Ammon's horn (tissue), 1 donor: ENCODE measurements around the gene SCAND1.

Source experiments
- DNase-seq: peaks from one replicate; pipeline ENCODE4 v3.0.0-alpha.2; 2016; ENCODE audit warnings: low spot score

The SCAND1 gene

GRCh38 chr20:35904982-35905663 is 49.2 kb downstream of the SCAND1 start:
- no peak for DNase-seq

GRCh38 chr20:35903843-35904242 is 50.5 kb downstream of the SCAND1 start:
- no peak for DNase-seq
